Kidney (tissue), 14 donors: ENCODE measurements around the gene RPS19. TPM values are rescaled to one million over a fixed set of nuclear protein-coding genes. Genes with fewer than 3 reads are reported as not detected.

ENCODE experiments used
- DNase-seq, 5 donors: peaks; one replicate each; pipeline ENCODE4 v3.0.0-alpha.2; 2013 to 2020
- FAIRE-seq: peaks from 2 replicates; lab custom pipeline; 2012; peaks lifted over from hg19 to GRCh38; lab: Jason Lieb, UNC
- H3K27ac ChIP-seq, 2 donors: one replicate each; pipeline ENCODE4 v1.7.0; 2013; ENCODE audit warnings: low read depth in 2 of 2, low read length in 2 of 2, inconsistent platforms in 1 of 2
- H3K27me3 ChIP-seq: one replicate; pipeline ENCODE4 v1.7.1; 2013; ENCODE audit warnings: low read length, inconsistent platforms; ENCODE audit not compliant: control insufficient read depth, insufficient read depth
- H3K36me3 ChIP-seq, 3 donors: one replicate each; pipeline versions ENCODE4 v1.7.0 to v1.7.1; 2013; ENCODE audit warnings: low read length in 3 of 3, control low read depth in 1 of 3, inconsistent platforms in 1 of 3; ENCODE audit not compliant: insufficient read depth in 3 of 3, control insufficient read depth in 2 of 3
- H3K4me1 ChIP-seq, 3 donors: one replicate each; pipeline versions ENCODE4 v1.7.0 to v1.7.1; 2013; ENCODE audit warnings: low read length in 3 of 3, inconsistent platforms in 1 of 3, low read depth in 1 of 3; ENCODE audit not compliant: control insufficient read depth in 2 of 3, insufficient read depth in 2 of 3
- H3K4me3 ChIP-seq, 3 donors: one replicate each; pipeline versions ENCODE4 v1.7.0 to v1.8.1; 2013; ENCODE audit warnings: low read length in 3 of 3, control low read depth in 1 of 3, inconsistent platforms in 1 of 3
- H3K9ac ChIP-seq, 3 donors: one replicate each; pipeline versions ENCODE4 v1.7.0 to v1.7.1; 2013; ENCODE audit warnings: low read length in 3 of 3, control low read depth in 1 of 3, inconsistent platforms in 1 of 3
- H3K9me3 ChIP-seq, 3 donors: one replicate each; pipeline versions ENCODE4 v1.7.0 to v1.7.1; 2013; ENCODE audit warnings: low read length in 3 of 3, control low read depth in 1 of 3, inconsistent platforms in 1 of 3; ENCODE audit not compliant: control insufficient read depth in 2 of 3, insufficient read depth in 1 of 3
- intact Hi-C: fragments of 100-400 bp; cut with DNase I; formaldehyde crosslinking; loops from one replicate; pipeline ENCODE4 v1.11.1; 2022
- polyA plus RNA-seq: library from polyadenylated mRNA; stranded (reverse); fragments of 350-450 nt; fragmentation: Illumina TruSeq; extraction: RNeasy Lipid Tissue Mini Kit (QIAGEN cat#74804); gene quantifications from one replicate; pipeline ENCODE4 v1.2.3, GENCODE V29; 2014; ENCODE audit warnings: low read depth, low replicate concordance; ENCODE audit not compliant: insufficient read depth
- total RNA-seq: library from RNA; stranded (reverse); fragmentation: NEBNext Ultra II Directional; extraction: Animal tissue kit (Norgen Biotek cat#: 25700); gene quantifications from one replicate; pipeline ENCODE4 v1.2.1, GENCODE V29; 2021
- TF ChIP-seq, protein P1 (sequence below): IDR thresholded peaks from 3 replicates; pipeline ENCODE4 v1.5.1; 2012; ENCODE audit warnings: mild to moderate bottlenecking, moderate library complexity, borderline replicate concordance; ENCODE audit not compliant: insufficient read depth; ENCODE audit errors: extremely low read depth
- donor health status: control.
- donor health status: control.
- donor health status: control.
- donor health status: control.
- donor health status: control.
- donor health status: DM: yes; HTN: yes; CAD: no.
- donor health status: Normal renal cell carcinoma (clear cell type).

RPS19 gene
- total and polyA plus RNA-seq, 2 donors from 2014 or later = 1,433 to 2,116 TPM

DNA sequence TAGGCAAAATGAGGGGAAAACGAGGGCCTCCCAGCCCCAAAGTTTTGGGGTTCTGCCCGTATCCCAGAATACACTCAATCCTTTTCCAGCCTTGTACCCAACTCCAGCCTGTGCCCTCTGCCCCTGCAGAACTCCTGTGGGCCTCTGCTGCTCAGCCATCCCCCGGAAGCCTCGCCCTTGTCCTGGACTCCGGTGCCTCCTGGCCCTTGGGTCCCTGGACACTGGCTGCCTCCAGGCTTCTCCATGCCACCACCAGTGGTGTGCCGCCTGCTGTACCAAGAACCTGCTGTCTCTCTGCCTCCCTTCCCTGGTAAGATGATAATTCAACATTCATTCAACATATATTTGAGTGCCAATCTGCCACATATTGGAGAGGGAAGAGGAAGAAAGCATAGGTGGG lies 11.4 kb upstream of the RPS19 start:
- intact Hi-C loops = no loop called here
- Histone ChIP-seq H3K36me3 (no peaks in the 10 kb centered on the region), H3K27me3 (no peaks in the 10 kb centered on the region), H3K4me3 (no peak overlapping the region), H3K27ac (no peak overlapping the region), H3K4me1 (no peaks in the 10 kb centered on the region), H3K9ac (no peak overlapping the region), H3K9me3 (no peaks in the 10 kb centered on the region)
- DNase-seq = peak in 1 of 5 donors; percentile 28
- TF ChIP-seq, protein P1, sequence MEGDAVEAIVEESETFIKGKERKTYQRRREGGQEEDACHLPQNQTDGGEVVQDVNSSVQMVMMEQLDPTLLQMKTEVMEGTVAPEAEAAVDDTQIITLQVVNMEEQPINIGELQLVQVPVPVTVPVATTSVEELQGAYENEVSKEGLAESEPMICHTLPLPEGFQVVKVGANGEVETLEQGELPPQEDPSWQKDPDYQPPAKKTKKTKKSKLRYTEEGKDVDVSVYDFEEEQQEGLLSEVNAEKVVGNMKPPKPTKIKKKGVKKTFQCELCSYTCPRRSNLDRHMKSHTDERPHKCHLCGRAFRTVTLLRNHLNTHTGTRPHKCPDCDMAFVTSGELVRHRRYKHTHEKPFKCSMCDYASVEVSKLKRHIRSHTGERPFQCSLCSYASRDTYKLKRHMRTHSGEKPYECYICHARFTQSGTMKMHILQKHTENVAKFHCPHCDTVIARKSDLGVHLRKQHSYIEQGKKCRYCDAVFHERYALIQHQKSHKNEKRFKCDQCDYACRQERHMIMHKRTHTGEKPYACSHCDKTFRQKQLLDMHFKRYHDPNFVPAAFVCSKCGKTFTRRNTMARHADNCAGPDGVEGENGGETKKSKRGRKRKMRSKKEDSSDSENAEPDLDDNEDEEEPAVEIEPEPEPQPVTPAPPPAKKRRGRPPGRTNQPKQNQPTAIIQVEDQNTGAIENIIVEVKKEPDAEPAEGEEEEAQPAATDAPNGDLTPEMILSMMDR = no peak
- FAIRE-seq = no peak

DNA sequence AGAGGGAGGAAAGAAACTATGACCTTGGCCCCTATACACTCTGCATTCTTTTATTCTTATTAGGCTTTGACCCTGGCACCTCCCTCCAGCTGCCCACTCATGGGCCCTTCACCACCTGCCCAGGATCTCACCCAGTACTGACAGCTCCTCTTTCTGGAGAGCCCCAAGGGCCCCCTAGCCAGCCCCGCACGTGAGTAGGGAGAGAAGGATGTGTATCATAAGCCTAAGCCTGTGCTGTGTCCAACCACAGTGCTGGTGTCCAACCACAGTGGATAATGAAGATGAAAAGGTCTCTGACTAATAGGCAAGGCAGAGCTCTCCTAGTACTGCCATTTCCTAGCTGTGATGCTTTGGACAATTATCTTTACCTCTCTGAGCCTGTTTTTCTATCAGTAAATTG lies 11.0 kb upstream of the RPS19 start:
- Histone ChIP-seq H3K9ac (no peak overlapping the region), H3K4me1 (no peaks in the 10 kb centered on the region), H3K9me3 (no peaks in the 10 kb centered on the region), H3K27me3 (no peaks in the 10 kb centered on the region), H3K36me3 (no peaks in the 10 kb centered on the region), H3K27ac (no peak overlapping the region), H3K4me3 (no peak overlapping the region)
- TF ChIP-seq, protein P1 = no peak
- DNase-seq (peak in 1 of 5 donors; percentile 26), FAIRE-seq (no peak)
- intact Hi-C loops = no loop called here

DNA sequence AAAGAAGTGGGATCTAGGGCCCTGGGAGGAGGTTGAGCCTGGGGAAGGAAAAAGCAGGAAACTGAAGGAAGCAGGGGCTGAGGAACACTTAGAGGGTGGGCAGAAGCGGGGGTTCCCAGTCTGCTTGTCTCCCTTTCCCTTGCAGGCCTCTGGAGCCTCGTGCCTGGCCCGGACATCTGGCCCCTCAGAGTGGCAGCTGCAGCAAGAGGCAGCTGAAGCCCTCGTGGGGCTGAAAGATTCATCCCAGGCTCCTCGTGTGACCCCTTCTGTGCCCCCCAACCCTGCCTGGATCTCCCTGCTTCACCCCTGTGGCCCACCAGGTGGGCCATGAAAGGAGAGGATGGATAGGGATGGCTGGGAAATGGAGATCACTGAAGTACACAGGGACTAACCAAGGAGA lies 9.7 kb upstream of the RPS19 start:
- intact Hi-C loops = no loop called here
- Histone ChIP-seq H3K27me3 (no peaks in the 10 kb centered on the region), H3K36me3 (no peaks in the 10 kb centered on the region), H3K4me3 (no peak overlapping the region), H3K27ac (no peak overlapping the region), H3K9me3 (no peaks in the 10 kb centered on the region), H3K4me1 (no peaks in the 10 kb centered on the region), H3K9ac (no peak overlapping the region)
- TF ChIP-seq, protein P1 = no peak
- FAIRE-seq = no peak
- peak in 1 of 5 donors; percentile 51 for DNase-seq

DNA sequence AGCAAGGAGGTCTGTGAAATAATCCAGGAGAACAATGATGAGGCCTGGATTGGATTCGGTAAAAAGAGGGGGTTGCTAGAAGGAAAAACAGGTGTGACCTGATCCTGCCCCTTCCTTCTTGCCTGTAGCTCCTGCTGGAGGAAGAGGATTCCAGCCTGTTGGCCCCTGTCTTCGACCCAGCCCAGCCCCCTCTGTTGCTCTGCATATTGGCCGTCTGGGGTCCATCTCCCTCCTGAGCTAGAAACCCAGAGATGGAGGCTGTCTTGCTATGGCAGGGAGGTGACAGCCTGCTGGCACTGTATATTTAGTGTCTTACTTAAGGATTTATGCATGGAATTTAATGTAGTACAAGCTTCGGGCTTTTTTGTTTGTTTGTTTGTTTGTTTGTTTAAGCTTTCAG lies 8.6 kb upstream of the RPS19 start:
- no peak overlapping the region for H3K4me3 ChIP-seq
- no peaks in the 10 kb centered on the region for H3K9me3 ChIP-seq
- DNase-seq = no peak
- no peaks in the 10 kb centered on the region for H3K4me1 ChIP-seq
- no peak overlapping the region for H3K27ac ChIP-seq
- H3K36me3 ChIP-seq = no peaks in the 10 kb centered on the region
- no peak overlapping the region for H3K9ac ChIP-seq
- H3K27me3 ChIP-seq = no peaks in the 10 kb centered on the region
- TF ChIP-seq, protein P1 = no peak
- no peak for FAIRE-seq
- intact Hi-C loops = no loop called here
